ENCODE results near the gene ABCD1.

GRCh38 chrX:153770601-153771414, 46.2 kb downstream of the ABCD1 start:
- TF ChIP-seq CTCF (IDR thresholded peaks at IDR 0.05; ENCODE audit: poor library complexity, severe bottlenecking) (no peak), RAD21 (conservative IDR thresholded peaks at IDR 0.05) (no peak), EZH2 (IDR thresholded peaks at IDR 0.05; ENCODE audit: borderline replicate concordance, insufficient read depth, low read length, poor library complexity, severe bottlenecking) (no peak), TAF1 (IDR thresholded peaks at IDR 0.05; ENCODE audit: low read depth) (no peak), REST (IDR thresholded peaks at IDR 0.05; ENCODE audit: borderline replicate concordance) (no peak), POLR2AphosphoS5 (IDR thresholded peaks at IDR 0.05) (no peak)

Data from neural cell (in vitro differentiated cells).